IPS-NIHi11 (cell line): ENCODE results near the gene RNASEH2A.
A peak's percentile ranks its signal among the peaks of the same experiment; 100 is the strongest.

Experiments
- DNase-seq: peaks from one replicate; pipeline ENCODE4 v3.0.0; 2012; ENCODE audit warnings: mixed read lengths, low spot score

RNASEH2A gene

GRCh38 chr19:12783291-12783848 lies 23.0 kb upstream of the RNASEH2A start:
- DNase-seq = no peak

DNA sequence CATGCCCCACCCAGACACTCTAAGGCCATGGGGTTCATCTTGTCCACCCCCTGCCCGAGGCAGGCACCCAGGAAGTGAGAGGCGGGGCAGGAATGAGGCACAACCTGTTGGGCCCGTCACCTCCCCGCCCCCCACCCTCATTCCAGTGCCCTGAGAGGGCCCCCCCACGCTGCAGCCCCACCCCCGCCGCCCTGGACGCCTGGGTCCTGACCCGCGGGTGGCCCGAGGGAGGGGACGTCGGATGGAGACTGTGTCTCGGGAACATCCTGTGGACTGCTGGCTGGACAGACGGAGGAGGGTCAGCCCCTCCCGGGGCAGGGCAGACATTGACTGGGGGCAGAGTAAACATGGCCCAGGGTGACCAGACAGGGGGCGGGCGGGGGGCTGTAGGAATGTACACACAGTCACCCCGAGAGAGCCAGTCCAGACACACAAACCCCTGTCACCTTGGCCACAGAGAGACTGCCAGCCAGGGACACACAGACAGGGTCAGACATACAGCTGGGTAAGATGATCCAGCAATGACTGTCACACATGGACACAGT lies 22.5 kb upstream of the RNASEH2A start:
- no peak for DNase-seq

DNA sequence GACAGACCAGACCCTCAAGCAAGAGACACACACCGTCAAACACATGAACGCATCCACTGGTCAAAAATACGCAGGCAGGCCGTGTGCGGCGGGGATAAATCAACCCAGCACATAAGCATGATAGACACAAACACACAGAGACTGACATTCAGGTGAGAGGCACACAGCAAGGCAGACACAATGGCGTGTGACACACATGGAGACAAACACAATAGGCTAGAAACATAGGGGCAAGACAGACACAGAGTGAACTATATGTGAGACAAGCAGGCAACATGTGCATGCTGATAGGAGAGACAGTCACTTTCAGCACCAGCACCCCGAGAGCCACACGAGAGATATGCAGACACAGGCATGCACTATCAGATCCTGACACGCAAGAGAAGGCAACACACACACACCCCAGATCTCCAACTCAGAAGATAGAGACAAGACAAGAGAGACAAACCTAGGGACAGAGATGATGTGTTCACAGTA lies 22.0 kb upstream of the RNASEH2A start:
- DNase-seq = no peak

DNA sequence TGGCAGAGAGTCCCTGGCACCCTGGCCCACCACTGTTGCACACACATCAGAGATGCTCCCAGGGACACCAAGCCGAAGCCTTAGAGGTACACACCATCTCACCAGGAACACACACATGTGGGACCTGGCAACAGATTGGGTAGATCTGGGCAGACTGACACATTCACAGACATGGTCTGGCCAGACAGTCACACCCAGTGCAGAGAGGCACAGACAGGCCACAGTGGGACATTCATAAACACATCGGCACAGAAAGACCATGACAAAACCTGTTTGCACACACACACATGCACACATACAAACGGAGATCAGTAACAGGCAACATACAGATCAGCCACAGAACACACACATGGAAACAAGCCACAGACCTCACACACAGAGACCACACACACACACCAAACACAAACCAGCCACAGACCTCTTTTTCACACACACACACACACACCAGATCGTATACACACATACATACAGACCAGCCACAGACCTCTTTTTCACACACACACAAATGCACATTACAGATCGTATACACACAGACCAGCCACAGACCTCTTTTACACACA lies 21.4 kb upstream of the RNASEH2A start:
- no peak for DNase-seq

GRCh38 chr19:12785431-12786031 lies 20.9 kb upstream of the RNASEH2A start:
- no peak for DNase-seq

- no peak for DNase-seq
Measured at GRCh38 chr19:12786141-12786870, 20.1 kb upstream of the RNASEH2A start.

DNA sequence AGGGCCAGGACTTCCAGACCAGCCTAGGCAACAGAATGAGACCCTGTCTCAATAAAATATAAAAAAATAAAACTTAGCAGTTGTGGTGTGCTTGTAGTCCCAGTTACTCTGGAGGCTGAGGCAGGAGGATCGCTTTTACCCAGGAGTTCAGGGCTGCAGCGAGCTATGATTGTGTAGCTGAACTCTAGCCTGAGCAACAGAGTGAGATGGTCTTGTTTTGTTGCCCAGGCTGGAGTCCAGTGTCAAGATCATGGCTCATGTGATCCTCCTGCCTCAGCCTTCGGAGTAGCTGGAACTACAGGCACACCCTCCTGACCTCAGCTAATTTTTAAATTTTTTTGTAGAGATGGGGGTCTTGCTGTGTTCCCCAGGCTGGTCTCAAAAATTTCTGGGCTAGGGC lies 19.4 kb upstream of the RNASEH2A start:
- DNase-seq = no peak

DNA sequence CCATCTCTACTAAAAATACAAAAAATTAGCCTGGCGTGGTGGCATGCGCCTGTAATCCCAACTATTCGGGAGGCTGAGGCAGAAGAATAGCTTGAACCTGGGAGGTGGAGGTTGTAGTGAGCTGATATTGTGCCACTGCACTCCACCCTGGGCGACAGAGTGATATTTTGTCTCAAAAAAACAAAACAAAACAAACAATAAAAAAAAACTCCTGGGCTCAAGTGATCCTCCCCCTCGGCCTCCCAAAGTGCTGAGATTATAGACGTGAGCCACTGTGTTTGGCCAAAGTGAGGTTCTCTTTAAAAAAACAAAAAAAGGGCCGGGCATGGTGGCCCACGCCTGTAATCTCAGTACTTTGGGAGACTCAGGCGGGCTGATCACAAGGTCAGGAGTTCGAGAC lies 18.9 kb upstream of the RNASEH2A start:
- no peak for DNase-seq

DNA sequence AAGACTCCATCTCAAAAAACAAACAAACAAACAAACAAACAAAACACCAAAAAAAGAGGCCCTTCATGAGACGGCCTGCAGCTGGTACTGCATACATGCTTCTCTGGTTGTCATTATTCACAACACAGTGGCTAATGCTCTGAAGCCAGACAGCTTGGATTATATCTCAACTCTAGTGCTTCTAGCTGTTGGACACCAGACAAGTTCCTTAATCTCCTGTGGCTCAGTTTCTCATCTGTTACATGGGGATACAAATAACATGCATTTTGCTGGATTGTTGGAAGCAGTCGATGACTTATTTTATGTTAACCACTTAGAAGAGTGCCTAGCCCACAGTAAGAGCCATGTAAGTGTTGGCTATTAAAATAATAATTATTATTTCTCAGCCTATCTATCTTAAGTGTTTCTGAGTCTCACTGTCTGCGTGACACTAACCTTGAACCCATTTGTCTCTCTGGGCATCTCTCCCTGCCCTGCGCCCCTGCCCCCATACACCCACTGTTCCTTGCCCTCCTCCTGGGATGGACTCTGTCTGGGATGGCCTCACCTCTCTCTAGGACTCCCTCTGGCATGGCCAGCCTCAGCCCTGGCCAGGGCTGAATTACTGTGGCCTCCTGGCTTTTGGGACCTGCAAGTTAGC lies 18.2 kb upstream of the RNASEH2A start:
- DNase-seq = no peak

DNA sequence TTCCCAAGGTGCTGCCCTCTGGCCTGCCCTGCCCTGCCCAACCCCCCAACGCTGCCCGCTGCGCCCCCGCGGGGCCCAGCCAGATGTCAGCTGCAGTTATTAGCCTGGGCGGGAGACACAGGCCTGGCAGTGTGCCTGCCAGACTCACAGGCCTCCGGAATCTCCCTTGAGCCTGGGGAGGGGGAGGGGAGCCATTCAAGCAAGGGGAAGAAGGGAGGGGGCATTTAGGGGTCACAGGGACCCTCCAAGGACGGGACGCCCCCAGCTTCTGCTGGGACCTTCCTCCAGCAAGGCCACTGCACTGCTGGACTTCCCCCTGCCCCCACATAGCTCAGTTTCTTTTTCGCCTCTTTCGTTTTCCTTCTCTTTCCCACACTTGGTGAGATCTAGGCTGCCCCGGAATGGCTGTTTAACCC lies 17.7 kb upstream of the RNASEH2A start:
- peak; percentile 63 for DNase-seq

DNA sequence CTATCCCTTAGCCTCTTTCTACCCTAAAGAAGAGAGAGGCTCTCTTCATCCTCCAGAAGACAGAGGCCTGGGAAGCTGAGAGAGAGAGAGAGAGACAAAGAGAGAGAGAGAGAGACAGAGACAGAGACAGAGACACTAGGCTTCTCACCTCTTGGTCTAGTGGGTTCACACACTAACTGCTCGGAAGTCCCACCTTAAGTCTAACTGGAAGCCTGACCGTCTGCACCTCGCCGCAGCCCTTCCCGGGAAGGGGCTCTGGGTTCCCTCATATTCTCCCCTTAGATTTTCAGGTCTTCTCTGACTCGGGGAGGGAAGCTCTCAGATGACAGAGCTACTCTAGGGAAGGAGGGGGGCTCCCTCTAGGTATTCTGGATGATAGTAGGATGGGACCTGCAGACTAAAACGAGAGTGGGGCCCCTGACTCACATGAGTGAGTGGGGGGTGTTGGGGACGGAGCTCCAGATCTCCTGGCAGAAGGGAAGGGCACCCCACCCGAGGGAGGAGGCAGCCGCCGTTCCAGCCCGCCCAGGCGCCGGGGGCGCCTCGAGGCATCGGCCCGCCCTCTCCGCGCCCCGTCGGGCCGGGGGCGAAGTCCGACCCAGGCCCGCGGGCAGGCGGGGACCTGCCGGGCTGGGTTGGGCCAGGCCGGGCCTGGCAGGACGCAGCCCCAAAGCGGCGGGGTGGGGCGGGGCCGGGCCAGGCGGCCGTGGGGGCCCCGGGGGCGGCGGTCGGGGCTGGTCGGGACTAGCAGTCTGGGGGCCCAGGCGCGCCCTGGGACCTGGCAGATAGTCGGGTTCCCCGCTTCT lies 17.1 kb upstream of the RNASEH2A start:
- DNase-seq = no peak

GRCh38 chr19:12789904-12790619 lies 16.3 kb upstream of the RNASEH2A start:
- DNase-seq = peak; percentile 91

DNA sequence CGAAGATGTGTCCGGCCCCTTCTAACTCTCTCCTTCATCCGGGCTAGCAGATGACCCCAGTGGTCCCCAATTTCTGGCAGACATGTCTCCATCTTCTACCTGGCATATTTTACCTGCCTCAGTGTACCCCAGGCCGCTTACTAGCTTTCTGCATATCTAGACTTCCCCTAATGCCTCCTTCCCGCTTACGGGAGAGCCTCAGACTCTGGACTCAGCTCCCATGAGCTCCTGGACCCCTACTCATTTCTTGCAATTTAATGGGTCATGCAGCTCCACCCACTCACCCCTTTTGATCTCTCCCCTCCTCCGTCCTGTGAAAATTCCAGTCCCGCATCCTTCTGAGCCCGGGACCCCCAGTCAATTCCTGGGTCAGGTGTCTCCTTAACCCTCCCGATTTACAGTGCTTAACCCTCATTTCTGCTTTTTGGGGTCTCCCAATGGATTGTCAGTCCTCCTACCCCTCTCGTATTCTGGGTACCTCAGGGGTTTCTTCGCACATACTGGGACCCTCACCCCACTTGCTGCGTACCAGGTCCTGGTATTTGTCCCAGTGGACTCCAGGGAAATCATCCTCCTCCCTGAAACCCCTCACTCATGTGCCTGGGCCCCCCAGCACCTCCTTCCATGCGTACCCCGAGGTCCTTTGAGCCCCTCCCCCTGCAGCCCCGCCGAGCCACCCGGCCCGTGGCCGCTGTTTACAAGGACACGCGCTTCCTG lies 15.6 kb upstream of the RNASEH2A start:
- DNase-seq = no peak

DNA sequence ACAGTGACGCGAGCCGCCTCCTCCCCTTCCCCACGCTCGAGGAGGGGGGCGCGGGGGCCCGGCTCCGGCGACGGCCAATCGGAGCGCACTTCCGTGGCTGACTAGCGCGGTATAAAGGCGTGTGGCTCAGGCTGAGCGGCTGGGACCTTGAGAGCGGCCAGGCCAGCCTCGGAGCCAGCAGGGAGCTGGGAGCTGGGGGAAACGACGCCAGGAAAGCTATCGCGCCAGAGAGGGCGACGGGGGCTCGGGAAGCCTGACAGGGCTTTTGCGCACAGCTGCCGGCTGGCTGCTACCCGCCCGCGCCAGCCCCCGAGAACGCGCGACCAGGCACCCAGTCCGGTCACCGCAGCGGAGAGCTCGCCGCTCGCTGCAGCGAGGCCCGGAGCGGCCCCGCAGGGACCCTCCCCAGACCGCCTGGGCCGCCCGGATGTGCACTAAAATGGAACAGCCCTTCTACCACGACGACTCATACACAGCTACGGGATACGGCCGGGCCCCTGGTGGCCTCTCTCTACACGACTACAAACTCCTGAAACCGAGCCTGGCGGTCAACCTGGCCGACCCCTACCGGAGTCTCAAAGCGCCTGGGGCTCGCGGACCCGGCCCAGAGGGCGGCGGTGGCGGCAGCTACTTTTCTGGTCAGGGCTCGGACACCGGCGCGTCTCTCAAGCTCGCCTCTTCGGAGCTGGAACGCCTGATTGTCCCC lies 14.9 kb upstream of the RNASEH2A start, which contains the start of gene JUNB:
TSS of gene JUNB (plus strand) at position 142 of the 706 bp plus-strand sequence. CDS start at position 428, 286 bp downstream.
- DNase-seq = peak; percentile 73

- no peak for DNase-seq
Measured at GRCh38 chr19:12792051-12792852, 14.1 kb upstream of the RNASEH2A start.

DNA sequence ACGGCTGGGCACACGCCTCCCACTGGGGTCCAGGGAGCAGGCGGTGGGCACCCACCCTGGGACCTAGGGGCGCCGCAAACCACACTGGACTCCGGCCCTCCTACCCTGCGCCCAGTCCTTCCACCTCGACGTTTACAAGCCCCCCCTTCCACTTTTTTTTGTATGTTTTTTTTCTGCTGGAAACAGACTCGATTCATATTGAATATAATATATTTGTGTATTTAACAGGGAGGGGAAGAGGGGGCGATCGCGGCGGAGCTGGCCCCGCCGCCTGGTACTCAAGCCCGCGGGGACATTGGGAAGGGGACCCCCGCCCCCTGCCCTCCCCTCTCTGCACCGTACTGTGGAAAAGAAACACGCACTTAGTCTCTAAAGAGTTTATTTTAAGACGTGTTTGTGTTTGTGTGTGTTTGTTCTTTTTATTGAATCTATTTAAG lies 13.5 kb upstream of the RNASEH2A start:
- no peak for DNase-seq

DNA sequence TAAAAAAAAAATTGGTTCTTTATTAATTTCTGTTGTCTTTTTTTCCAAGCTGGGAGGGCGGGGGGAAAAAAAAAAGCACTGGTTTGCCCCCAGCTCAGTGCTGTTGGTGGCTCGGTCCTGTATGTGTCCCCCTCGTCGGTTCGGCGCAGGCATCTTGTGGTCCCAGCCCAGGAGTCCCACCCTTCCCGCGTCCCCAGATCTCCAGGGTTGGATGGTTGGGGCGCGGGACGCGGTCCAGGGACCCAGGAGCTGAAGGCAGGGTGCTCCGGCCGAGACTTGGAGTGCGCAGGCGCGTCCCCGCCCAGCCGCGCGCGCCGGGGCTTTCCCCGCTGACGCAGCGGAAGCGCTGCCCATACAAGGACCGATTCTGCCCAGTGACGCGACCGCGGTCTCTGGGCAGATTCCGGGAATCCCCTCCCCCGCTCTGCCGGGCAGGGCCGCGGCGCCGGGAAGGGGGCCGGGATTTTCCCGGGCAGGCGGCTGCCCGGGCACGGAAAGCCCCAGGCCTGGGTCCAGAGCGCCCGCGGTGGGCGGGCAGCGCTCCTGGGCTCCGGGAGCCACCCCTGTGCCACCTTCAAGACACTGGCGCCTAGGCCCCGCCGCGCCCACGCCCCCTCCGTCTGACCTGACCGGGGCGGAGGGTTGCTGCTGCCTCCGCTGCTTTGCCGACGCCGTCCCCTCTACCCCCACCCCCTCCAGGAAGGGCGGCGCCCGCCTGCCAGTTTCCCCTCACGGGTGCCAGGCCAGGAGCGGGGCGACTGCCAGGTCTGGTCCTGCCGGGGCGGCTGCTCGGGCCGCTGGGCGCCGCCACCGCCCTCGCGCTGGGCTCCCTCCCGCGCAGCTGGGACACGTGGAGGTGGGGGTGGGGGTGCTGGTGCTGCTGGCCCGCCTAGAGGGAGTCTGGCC lies 12.8 kb upstream of the RNASEH2A start:
- DNase-seq = peak; percentile 89
